IPS-NIHi7 (cell line): ENCODE measurements around the gene RFTN2.
A peak's percentile ranks its signal among the peaks of the same experiment; 100 is the strongest.
"Not testable (repeated sequence)": the region's sequence is repeated elsewhere in the genome, so short reads cannot be mapped to it uniquely, and the experiment has no call there.

Source experiments
- DNase-seq: peaks from one replicate; pipeline ENCODE4 v3.0.0; 2012; ENCODE audit warnings: mixed read lengths; ENCODE audit errors: extremely low spot score

RFTN2 gene

GRCh38 chr2:197604117-197604860 lies 71.1 kb downstream of the RFTN2 start:
- DNase-seq: no peak

GRCh38 chr2:197601726-197602125 lies 73.7 kb downstream of the RFTN2 start:
- no peak for DNase-seq

GRCh38 chr2:197600306-197600705 lies 75.1 kb downstream of the RFTN2 start:
- no peak for DNase-seq

GRCh38 chr2:197599285-197599965 lies 76.0 kb downstream of the RFTN2 start:
- DNase-seq: peak; percentile 70

DNA sequence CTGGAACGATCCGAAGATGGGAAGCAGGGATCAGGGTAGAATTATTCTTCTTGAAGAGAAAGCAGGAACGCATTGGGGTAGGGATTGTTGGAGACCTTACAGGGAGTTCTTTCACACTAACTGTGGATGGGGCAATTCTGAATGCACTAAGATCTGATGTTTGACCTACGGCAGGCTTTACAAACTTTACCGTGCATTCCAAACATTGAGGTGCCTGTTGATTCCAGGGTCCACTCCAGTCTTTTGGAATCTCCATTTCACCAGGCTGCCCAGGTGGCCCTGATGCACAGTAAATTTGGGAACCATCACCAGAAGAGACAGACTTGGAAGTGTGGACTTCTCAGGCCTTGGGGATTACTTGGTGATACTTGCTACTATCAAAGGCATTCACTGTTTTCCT lies 76.9 kb downstream of the RFTN2 start:
- DNase-seq: no peak

DNA sequence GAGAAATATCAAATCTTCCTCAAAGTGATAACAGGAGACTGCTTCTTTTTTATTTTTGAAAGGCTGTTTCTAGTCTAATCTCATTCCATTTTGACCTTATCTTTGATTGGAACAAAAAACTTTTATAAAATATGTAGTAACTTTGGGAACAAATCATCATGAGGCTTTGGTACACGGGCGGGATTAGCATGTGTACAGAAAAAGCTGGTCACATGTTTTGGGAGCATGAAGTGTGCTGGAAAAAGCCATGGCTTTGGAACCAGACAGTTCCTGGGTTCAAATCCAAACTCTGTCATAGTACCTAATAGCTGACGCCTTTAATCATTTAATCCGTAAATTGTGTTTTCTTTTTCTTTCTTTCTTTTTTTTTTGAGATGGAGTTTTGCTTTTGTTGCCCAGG lies 78.2 kb downstream of the RFTN2 start:
- no peak for DNase-seq

GRCh38 chr2:197596766-197597165 lies 78.6 kb downstream of the RFTN2 start:
- no peak for DNase-seq

DNA sequence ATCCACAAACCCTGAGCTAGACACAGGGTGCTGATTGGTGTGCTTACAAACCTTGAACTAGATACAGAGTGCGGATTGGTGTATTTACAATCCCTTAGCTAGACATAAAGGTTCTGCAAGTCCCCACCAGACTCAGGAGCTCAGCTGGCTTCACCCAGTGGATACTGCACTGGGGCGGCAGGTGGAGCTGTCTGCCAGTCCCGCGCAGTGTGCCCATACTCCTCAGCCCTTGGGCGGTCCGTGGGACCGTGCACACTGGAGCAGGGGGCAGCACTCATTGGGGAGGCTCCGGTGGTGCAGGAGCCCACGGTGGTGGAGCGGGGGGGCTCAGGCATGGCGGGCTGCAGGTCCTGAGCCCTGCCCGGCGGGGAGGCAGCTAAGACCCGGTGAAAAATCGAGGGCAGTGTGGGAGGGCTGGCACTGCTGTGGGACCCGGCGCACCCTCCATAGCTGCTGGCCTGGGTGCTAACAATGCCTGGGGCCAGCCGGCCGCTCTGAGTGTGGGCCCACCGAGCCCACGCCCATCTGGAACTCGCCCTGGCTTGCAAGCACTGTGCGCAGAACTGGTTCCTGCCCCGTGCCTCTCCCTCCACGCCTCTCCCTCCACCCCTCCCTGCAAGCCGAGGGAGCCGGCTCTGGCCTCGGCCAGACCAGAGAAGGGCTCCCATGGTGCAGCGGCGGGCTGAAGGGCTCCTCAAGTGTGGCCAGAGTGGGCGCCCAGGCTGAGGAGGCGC lies 83.9 kb downstream of the RFTN2 start:
- DNase-seq: no peak

GRCh38 chr2:197587255-197587654 lies 88.1 kb downstream of the RFTN2 start:
- DNase-seq: not testable (repeated sequence)

DNA sequence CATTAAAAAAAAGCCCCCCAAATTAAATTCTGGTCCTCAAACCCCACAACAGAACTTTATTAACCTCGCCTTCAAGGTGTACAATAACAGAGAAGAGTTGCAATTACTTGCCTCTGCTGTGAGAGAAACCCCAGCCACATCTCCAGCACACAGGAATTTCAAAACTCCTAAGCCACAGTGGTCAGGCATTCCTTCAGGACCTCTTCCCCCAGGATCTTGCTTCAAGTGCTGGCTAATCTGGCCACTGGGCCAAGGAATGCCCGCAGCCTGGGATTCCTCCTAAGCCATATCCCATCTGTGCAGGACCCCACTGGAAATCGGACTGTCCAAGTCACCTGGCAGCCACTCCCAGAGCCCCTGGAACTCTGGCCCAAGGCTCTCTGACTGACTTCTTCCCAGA lies 95.2 kb downstream of the RFTN2 start:
- DNase-seq: not testable (repeated sequence)

- not testable (repeated sequence) for DNase-seq
Observed at GRCh38 chr2:197578294-197578693, 97.1 kb downstream of the RFTN2 start.

- DNase-seq: no peak
Observed at GRCh38 chr2:197577446-197577845, 97.9 kb downstream of the RFTN2 start.

DNA sequence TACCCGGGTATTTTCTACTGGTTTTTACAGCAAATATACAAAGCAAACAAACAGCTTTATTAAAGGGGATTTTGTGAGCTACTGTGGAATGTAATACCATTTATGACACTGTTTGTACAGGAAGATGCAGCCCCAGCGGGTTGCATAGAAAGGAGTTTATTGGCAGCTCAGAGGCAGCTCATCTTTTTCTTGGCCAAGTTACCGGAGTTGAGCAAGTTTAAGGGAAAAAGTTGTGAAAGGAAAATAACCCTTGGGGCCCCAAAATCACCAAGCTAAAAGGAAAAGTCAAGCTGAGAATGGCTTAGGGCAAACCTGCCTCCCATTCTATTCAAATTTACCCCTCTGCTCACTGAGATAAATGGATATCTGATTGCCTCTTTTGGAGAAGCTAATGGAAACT lies 98.8 kb downstream of the RFTN2 start:
- no peak for DNase-seq

DNA sequence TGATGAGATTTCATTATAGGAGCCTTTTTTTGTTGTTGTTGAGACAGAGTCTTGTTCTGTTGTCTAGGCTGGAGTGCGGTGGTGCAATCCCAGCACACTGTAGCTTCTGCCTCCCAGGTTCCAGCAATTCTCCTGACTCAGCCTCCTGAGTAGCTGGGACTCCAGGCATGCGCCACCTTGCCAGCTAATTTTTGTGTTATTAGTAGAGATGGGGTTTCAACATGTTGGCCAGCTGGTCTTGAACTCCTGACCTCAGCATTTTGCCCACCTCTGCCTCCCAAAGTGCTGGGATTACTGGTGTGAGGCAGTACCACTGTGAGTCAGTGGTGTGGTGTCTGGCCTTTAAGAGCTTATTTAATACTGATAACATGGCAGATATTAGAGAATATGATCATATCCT lies 99.4 kb downstream of the RFTN2 start:
- DNase-seq: no peak

DNA sequence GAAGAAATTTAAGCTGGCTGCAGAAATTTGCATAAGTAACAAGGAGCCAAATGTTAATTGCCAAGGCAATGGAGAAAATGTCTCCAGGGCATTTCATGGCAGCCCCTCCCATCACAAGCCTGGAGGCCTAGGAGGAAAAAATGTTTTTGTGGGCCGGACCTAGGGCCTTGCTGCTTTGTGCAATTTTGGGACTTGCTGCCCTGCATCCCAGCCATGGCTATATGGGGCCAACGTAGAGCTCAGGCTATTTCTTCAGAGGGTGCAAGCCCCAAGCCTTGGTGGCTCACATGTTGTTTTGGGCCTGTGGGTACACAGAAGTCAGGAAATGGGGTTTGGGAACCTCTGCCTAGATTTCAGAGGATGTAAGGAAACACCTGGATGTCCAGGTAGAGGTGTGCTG lies 101.8 kb downstream of the RFTN2 start:
- no peak for DNase-seq

DNA sequence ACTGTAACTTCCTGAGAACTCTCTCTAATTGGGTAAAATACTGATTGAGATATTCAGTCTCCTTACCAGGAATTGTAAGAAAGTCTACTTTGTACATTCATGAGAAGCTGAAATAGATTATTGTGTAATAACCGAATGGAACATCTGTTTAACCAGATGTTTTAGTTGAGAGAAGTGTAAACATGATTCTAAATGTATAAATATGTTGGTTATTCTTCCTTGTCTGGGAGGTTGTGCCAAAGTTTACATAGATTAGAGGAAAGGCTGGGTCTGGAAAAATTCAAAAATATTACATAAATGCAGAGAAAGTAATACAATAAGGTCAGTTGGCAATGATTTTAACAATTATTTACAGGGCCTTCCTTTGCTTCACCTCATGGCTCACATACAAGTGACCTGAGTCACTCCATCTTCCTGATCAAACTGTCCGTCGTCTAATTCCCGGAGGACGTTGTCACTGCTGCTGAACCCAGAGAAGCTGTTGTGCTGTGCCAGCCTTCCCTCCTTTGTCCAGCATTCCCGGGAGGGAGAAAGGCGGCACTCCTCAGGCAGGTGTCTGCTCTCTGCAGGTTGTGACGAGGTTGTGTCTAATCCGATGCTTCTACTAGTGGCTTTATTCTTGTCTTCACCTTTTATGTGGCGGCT lies 103.6 kb downstream of the RFTN2 start:
- no peak for DNase-seq

GRCh38 chr2:197560146-197560665 lies 115.2 kb downstream of the RFTN2 start:
- no peak for DNase-seq

DNA sequence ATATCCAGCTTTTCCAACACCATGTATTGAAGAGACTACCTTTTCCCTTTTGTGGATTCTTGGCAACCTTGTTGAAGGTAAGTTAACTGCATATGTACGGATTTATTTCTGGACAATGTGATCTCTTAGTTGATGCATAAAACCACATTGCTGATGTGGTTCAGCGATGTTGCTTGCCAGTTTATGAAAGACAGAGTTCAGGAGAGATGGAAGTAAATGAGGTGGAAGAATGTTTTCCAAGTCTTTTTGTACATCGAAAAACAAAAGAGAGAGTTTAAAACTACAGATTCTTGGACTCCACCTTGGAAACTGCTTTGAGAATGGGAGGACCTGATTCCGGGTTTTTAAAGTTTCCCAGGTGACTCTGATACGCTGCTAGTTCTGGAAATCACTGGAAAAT lies 115.7 kb downstream of the RFTN2 start:
- no peak for DNase-seq

DNA sequence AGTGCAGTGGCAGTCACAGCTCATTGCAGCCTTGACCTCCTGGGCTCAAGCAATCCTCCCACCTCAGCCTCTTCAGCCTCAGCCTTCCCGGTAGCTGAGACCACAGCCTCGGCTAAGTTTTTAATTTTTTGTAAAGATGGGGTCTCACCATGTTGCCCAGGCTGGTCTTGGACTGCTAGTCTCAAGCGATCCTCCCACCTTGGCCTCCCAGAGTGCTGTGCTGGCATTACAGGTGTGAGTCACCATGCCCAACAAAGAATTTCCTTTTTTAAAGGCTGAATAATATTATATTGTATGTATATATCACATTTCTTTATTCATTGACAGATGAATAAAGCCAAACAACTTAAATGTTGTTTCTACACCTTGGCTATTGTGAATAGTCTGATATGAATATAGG lies 117.0 kb downstream of the RFTN2 start:
- DNase-seq: no peak

GRCh38 chr2:197556456-197556855 lies 118.9 kb downstream of the RFTN2 start:
- DNase-seq: no peak

DNA sequence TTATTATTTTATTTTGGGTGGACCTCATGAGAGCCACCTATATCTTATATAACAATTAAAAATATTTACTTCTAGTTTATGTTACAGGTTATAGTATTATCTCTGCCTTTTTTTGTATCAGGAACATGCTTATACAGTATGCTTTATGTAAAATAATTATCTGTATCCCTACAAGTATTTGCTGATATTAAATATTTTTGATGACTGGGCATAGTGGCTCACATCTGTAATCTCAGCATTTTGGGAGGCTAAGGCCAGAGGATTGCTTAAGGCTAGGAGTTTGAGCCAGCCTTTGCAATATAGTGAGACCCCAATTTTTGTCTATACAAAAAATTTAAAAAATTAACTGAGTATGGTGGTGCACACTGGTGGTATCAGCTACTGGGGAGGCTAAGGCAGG lies 119.9 kb downstream of the RFTN2 start:
- DNase-seq: no peak

GRCh38 chr2:197551260-197551659 lies 124.1 kb downstream of the RFTN2 start:
- not testable (repeated sequence) for DNase-seq
